GM13977 (cell line): Measurements from ENCODE around the gene CTAGE9.

Experiments used
- DNase-seq: peaks from one replicate; pipeline ENCODE4 v3.0.0; 2012; ENCODE audit warnings: low spot score
- in situ Hi-C: fragments of 300-500 bp; cut with MboI; formaldehyde crosslinking; loops from one replicate; pipeline ENCODE4 v1.12.0; 2022; ENCODE audit warnings: low sequenced_read_pairs, low pct_unique_long_range_greater_than_20kb, mixed read lengths, inconsistent platforms; ENCODE audit not compliant: unreplicated experiment
- TF ChIP-seq, protein P1 (sequence below): IDR thresholded peaks from 2 replicates; pipeline ENCODE4 v1.5.1; 2012; ENCODE audit warnings: mild to moderate bottlenecking, control low read depth; ENCODE audit not compliant: insufficient read depth; ENCODE audit errors: extremely low read depth, missing control alignments

CTAGE9 gene

DNA sequence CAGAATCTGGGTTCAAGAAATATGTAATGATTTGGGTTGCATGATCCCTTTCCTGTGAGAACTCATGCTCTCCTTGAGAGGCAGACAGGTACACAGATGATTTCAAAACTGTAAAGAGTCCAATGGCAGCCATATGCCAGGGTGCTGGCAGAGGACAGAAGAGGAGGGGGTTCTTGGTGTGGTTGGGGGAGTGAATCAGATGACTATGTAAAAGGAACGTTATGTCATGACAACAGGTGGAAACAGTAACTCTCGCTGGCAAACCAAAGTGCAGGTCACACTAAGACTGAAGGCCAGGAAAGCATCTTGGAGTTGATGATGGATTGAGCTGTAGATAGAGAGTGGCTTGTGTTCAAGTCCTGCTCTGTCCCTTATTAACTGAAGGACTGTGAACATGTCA is 29.9 kb downstream of the CTAGE9 start:
- no peak for DNase-seq
- TF ChIP-seq, protein P1, sequence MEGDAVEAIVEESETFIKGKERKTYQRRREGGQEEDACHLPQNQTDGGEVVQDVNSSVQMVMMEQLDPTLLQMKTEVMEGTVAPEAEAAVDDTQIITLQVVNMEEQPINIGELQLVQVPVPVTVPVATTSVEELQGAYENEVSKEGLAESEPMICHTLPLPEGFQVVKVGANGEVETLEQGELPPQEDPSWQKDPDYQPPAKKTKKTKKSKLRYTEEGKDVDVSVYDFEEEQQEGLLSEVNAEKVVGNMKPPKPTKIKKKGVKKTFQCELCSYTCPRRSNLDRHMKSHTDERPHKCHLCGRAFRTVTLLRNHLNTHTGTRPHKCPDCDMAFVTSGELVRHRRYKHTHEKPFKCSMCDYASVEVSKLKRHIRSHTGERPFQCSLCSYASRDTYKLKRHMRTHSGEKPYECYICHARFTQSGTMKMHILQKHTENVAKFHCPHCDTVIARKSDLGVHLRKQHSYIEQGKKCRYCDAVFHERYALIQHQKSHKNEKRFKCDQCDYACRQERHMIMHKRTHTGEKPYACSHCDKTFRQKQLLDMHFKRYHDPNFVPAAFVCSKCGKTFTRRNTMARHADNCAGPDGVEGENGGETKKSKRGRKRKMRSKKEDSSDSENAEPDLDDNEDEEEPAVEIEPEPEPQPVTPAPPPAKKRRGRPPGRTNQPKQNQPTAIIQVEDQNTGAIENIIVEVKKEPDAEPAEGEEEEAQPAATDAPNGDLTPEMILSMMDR, result no peak
- in situ Hi-C loops, result no loop called here

DNA sequence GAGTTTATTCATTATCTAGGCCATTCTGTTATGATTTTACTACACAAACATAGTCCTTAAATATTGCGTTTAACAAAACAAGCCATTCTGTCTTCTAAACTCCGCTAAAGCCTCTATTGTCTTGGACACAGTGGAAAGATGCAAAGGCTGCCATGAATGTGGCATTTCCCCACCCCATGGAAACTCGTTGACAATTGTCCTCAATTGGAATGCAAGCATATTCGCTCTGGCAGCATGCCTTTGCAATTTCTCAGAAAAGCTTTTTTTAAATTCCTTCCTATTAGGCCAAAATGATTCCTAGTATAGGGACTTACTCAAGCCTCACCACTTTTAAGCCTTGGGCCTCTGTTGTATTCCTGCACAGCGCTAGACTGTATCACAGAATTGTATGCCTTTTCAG is 32.4 kb downstream of the CTAGE9 start:
- TF ChIP-seq, protein P1, result no peak
- in situ Hi-C loops, result no loop called here
- no peak for DNase-seq

DNA sequence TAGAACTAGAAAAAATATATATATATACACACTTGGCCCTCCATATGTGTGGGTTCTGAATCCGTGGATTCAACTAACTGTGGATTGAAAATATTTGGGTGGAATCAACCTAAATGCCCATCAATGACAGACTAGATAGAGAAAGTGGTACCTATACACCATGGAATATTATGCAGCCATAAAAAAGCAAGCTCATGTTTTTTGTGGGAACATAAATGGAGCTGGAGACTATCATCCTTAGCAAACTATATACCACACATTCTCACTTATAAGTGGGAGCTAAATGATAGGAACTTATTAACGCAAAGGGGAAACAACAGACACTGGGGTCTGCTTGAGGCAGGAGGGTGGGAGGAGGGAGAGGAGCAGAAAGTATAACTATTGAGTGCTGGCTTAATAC is 37.6 kb downstream of the CTAGE9 start:
- TF ChIP-seq, protein P1, result no peak
- in situ Hi-C loops, result no loop called here
- DNase-seq, result no peak

DNA sequence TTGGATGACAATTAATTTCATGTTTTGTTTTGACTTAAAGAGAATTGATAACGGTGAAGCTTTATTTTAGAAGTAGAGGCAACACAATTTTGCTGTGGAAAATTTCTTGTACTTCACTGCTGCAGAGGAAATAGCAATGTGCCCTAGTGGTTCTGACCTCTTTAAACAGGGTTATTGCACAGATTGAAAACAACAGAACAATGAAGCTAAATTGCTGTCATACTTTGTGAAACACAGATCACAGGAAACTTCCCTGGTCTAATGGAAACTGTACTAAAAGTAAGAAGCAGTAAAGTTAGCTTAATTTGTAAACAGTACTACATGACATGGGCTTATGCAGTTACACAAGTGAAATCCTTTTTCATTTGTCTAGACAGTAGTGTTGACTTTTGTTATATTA is 40.9 kb downstream of the CTAGE9 start:
- TF ChIP-seq, protein P1, result no peak
- DNase-seq, result no peak
- in situ Hi-C loops, result no loop called here

DNA sequence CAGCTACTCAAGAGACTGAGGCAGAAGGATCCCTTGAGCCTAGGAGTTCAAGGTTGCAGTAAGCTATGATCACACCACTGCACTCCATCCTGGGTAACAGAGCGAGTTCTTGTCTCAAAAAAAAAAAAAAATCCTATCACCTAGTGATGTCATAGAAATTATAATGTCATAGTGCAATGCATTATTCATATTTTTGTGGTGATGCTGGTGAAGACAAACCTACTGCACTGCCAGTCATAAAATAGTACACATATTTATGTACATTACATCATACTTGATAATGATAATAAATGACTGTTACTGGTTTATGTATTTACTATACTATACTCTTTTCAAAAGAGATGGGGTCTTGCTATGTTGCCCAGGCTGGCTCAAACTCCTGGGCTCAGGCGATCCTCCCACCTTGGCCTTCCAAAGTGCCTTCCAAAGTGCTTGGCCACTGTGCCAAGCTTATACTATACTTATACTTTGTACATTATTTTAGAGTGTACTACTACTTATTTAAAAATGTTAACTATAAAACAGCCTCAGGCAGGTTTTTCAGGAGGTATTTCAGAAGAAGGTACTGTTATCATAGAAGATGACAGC is 47.1 kb downstream of the CTAGE9 start:
- TF ChIP-seq, protein P1, result no peak
- in situ Hi-C loops, result no loop called here
- DNase-seq, result no peak

DNA sequence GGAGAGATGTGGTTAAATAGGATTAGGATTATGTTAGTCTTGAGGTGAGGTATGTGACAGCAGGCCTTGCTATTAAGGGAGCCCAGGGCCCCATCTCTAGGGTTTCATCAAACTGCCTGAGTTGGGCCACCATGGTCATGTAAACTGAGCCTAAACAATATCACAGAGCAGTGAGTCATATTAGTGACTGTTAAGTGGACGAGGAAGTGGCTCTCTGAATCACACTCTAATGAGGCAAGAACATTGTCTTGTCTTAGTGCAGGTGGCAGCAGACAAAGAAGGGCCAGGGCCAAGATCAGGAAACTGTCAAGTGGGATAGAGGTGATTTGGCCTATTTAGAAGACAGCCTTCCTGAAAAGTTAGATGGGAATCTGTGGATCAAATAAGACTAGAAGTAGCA is 50.6 kb downstream of the CTAGE9 start:
- in situ Hi-C loops, result no loop called here
- TF ChIP-seq, protein P1, result no peak
- no peak for DNase-seq
